ENCODE measurements around the gene MAPK12. TPM values are rescaled to one million over a fixed set of nuclear protein-coding genes. Genes with fewer than 3 reads are reported as not detected.

MAPK12 gene
- total and polyA plus RNA-seq, 8 donors = 11.6 to 31.4 (median 18.4) TPM

- peaks cover 0 to 49% of the 10 kb centered on the region in 2 donors for H3K27me3 ChIP-seq
- DNase-seq (no peak), ATAC-seq (no peak)
- H3K9me3 ChIP-seq = no peaks in the 10 kb centered on the region
- TF ChIP-seq CTCF (IDR thresholded peaks at IDR 0.05) = no peak
- peaks cover 0 to 26% of the 10 kb centered on the region in 2 donors for H3K4me1 ChIP-seq
- H3K36me3 ChIP-seq = peaks cover 0 to under 1% of the 10 kb centered on the region in 2 donors
- H3K27ac ChIP-seq = no peak overlapping the region
- H3K4me3 ChIP-seq = no peak overlapping the region
- intact Hi-C loops (cut with DNase I) = loop anchor here in 1 of 2 donors (5.0 kb wide), 1 partner anchor 78 kb away; no protein-coding TSS in a partner anchor
These were observed 2.2 kb downstream of the MAPK12 start for GRCh38 chr22:50259302-50259701.

DNA sequence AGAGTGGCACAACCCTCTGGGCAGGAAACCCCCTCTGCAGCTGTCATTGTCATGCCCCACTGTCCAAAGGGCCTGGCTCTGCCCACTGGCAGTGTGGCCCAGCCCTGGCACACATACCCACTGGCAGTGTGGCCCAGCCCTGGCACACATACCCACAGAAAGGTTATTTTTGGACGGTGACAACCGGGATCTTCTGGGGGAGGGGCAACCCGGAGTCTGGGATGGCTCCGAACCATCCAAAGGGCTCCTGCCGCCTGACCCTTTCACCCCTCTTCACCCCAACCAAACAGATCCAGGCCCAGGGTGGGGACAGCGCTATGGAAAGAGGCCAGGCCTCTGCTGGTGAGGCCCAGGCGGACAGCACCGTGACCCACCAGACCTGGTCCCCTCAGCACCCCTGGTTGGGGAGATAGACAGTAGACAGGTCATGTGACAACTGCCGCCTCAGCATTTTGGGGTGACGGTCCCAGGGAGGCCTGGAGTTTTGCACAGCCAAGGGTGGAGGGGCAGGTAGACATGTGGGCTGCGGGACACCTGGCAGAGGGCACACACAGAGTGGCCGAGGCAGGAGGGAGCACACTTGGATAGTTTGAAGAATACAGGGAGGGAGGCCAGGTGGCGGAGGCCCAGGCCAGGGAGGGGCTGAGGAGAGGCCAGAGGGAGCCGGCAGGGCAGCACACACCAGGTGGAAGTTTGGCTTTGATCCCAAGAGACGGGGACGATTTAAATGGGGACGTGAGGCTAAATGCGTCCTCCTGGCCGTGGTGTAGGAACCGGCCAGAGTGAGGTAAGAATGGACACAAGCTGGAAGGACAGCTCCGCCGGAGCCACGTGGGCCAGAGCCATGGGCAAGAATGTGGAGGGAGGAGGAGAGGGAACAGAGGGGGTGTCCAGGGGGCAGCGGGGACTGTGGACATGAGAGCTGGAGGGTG is 2.9 kb downstream of the MAPK12 start:
- Histone ChIP-seq H3K9me3 (no peaks in the 10 kb centered on the region), H3K36me3 (no peaks in the 10 kb centered on the region), H3K4me3 (no peak overlapping the region), H3K27me3 (peaks cover 0 to 49% of the 10 kb centered on the region in 2 donors), H3K27ac (no peak overlapping the region), H3K4me1 (peaks cover 0 to 26% of the 10 kb centered on the region in 2 donors)
- intact Hi-C loops (cut with DNase I) = loop anchor here in 1 of 2 donors (5.0 kb wide), 1 partner anchor 79 kb away; no protein-coding TSS in a partner anchor
- no peak for TF ChIP-seq CTCF (IDR thresholded peaks at IDR 0.05)
- DNase-seq (no peak), ATAC-seq (no peak)

DNA sequence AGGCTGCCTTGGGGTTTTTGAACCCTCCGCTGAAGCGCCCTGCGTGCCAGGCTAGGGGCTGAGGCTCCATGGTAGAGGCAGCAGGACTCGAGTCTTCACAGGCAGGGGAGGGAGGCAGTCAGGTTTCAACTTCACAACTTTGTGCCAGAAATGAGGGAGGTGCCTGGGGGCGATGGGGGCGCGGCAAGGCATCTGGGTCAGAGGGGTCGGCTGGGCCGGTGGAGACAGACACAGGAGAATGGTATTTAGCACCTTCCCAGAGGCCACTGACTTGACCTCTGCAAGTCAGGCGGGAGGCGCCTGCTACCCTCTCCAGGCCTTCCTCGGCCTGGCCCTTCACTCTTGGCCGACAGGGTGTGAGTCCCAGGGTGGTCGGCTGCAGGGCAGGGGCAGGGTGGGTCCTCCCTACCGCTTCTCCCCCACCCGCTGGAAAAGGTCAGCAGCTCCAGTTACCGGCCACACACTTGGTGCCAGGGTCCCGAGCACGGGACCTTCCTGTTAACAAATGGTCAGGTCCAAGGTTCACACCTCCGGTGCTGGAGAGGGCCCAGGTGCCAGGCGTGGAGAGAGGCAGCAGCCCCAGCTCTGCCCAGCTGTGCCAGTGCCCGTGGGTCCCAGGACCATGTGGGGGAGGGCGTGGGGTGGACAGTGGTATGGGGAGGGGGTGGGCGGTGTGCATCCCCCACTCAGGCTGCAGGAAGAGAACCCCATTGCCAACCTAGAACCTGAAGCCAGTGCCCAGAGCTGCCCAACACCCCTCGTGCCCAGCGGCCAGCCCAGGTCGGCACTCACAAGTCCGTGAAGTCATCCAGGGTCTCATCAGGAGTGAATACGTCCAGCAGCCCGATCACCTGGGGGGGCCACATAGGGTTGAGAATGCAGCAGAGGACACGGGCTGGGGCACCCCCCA is 3.8 kb downstream of the MAPK12 start:
- ATAC-seq (no peak), DNase-seq (no peak)
- TF ChIP-seq CTCF (IDR thresholded peaks at IDR 0.05) = no peak
- no peak overlapping the region for H3K27ac ChIP-seq
- H3K27me3 ChIP-seq = peaks cover 0 to 41% of the 10 kb centered on the region in 2 donors
- H3K4me1 ChIP-seq = peaks cover 0 to 25% of the 10 kb centered on the region in 2 donors
- no peaks in the 10 kb centered on the region for H3K36me3 ChIP-seq
- H3K9me3 ChIP-seq = no peaks in the 10 kb centered on the region
- intact Hi-C loops (cut with DNase I) = loop anchor here in 1 of 2 donors (5.0 kb wide), 1 partner anchor 80 kb away; no protein-coding TSS in a partner anchor
- H3K4me3 ChIP-seq = no peak overlapping the region

DNA sequence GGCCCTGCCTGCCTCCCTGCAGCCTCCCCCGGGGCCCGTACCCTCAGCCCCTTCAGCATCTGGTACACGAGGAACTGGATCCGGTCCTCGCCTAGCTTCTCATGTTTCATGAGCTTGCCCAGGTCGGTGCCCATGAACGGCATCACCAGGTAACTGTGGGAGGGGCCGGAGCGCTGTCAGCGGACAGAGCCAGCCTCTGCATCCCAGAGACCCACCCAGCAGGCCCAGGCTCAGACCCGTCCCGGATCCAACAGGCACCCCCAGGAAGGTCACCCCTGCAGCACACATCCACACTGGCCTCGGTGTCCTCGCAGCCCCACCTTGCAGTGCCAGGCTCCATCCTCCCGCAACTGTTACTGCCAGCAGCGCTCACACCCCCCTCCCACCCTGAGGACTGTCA is 4.4 kb downstream of the MAPK12 start:
- Histone ChIP-seq H3K36me3 (no peaks in the 10 kb centered on the region), H3K27ac (no peak overlapping the region), H3K4me1 (peaks cover 0 to 21% of the 10 kb centered on the region in 2 donors), H3K27me3 (peaks cover 0 to 34% of the 10 kb centered on the region in 2 donors), H3K4me3 (no peak overlapping the region), H3K9me3 (no peaks in the 10 kb centered on the region)
- intact Hi-C loops (cut with DNase I) = loop anchor here in 1 of 2 donors (5.0 kb wide), 1 partner anchor 80 kb away; no protein-coding TSS in a partner anchor
- no peak for DNase-seq
- no peak for TF ChIP-seq CTCF (IDR thresholded peaks at IDR 0.05)
- ATAC-seq = no peak
